Testis (tissue), 3 donors: Measurements from ENCODE around the gene C6orf89. TPM values are rescaled to one million over a fixed set of nuclear protein-coding genes. Genes with fewer than 3 reads are reported as not detected.

ENCODE experiments used
- DNase-seq: peaks from one replicate; pipeline ENCODE4 v3.0.0-alpha.2; 2019
- H3K27ac ChIP-seq, 2 donors: fragments of 200-600 bp; sonication (generic); one replicate each; pipeline ENCODE4 v1.5.1; 2019
- H3K27me3 ChIP-seq: fragments of 200-600 bp; sonication (generic); one replicate; pipeline ENCODE4 v1.5.1; 2019
- H3K36me3 ChIP-seq: fragments of 200-600 bp; sonication (generic); one replicate; pipeline ENCODE4 v1.5.1; 2017; ENCODE audit warnings: low read depth; ENCODE audit errors: missing control alignments
- H3K4me1 ChIP-seq: fragments of 200-600 bp; sonication (generic); one replicate; pipeline ENCODE4 v1.5.1; 2019
- H3K4me3 ChIP-seq, 2 donors: fragments of 200-600 bp; sonication (generic); one replicate each; pipeline ENCODE4 v1.5.1; 2017 to 2019
- H3K9me3 ChIP-seq: fragments of 200-600 bp; sonication (generic); one replicate; pipeline ENCODE4 v1.5.1; 2017
- POLR2A ChIP-seq: fragments of 450-650 bp; IDR thresholded peaks from one replicate; pipeline ENCODE4 v1.6.1; 2017; ENCODE audit warnings: antibody characterized with exemption, mild to moderate bottlenecking, moderate library complexity
- WGBS, 2 donors: methylation state at CpG; one replicate each; pipeline ENCODE4 v1.1.5; 2018; 5-methylcytosine and 5-hydroxymethylcytosine counted together
- intact Hi-C: fragments of 100-400 bp; cut with DNase I; formaldehyde crosslinking; loops from one replicate; pipeline ENCODE4 v1.15.1; 2023; ENCODE audit warnings: low total_unique reads
- polyA plus RNA-seq: library from polyadenylated mRNA; stranded (reverse); fragments of 350-450 nt; fragmentation: Illumina TruSeq; extraction: RNeasy Lipid Tissue Mini Kit (QIAGEN cat#74804); gene quantifications from one replicate; pipeline ENCODE4 v1.2.3, GENCODE V29; 2014; ENCODE audit warnings: low read depth, low replicate concordance; ENCODE audit not compliant: insufficient read depth
- total RNA-seq, 2 donors: library from RNA; depleted of rRNA; stranded (reverse); fragments of >200 nt; gene quantifications; one replicate each; pipeline ENCODE4 v1.2.3, GENCODE V29; 2016
- TF ChIP-seq, protein P1 (sequence below), 3 experiments: fragments of 450-650 bp in 2 of 3; fragments of 200-600 bp in 1 of 3; sonication (generic) in 1 of 3; IDR thresholded peaks; one replicate each; pipeline ENCODE4 v1.5.1; 2016 to 2019; ENCODE audit warnings: antibody characterized with exemption in 3 of 3, mild to moderate bottlenecking in 2 of 3, moderate library complexity in 1 of 3

Gene C6orf89
- total and polyA plus RNA-seq, 3 donors from 2014 or later: 78.9 to 93.6 (median 80.3) TPM

DNA sequence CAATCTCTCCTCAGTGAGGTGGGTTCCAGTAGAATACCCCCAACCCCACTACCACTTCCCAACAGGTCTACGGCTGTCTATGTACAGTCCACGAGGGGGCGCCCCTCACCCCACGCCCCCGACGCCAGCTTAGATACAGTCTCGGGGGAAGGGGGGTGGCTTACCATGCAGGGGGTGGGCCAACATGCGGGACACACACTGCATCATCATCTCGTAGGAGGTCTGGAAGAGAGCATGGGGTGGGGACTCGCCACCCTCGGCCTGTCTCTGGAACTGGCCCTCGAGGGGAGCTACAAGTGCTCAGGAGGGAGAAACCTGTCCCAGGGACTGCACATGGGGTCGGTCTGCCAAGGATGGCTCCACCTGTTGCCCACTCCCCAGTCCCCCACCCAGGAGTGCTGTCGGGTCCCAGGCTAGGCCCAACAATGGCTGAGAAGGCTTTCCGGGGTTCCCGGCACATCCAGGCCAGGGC is 91.8 kb downstream of the C6orf89 start:
- WGBS, 2 donors: 75 to 83% methylated on average over 12 to 16 of the region's 16 CpGs
- H3K4me3 ChIP-seq: no peak overlapping the region
- DNase-seq: no peak
- H3K4me1 ChIP-seq: peaks cover 27% of the 10 kb centered on the region
- no peak for TF ChIP-seq POLR2A
- TF ChIP-seq, protein P1, sequence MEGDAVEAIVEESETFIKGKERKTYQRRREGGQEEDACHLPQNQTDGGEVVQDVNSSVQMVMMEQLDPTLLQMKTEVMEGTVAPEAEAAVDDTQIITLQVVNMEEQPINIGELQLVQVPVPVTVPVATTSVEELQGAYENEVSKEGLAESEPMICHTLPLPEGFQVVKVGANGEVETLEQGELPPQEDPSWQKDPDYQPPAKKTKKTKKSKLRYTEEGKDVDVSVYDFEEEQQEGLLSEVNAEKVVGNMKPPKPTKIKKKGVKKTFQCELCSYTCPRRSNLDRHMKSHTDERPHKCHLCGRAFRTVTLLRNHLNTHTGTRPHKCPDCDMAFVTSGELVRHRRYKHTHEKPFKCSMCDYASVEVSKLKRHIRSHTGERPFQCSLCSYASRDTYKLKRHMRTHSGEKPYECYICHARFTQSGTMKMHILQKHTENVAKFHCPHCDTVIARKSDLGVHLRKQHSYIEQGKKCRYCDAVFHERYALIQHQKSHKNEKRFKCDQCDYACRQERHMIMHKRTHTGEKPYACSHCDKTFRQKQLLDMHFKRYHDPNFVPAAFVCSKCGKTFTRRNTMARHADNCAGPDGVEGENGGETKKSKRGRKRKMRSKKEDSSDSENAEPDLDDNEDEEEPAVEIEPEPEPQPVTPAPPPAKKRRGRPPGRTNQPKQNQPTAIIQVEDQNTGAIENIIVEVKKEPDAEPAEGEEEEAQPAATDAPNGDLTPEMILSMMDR (IDR thresholded peaks at IDR 0.05): peak in 1 of 3 experiments; percentile 21
- H3K27ac ChIP-seq: peak overlapping the region in 1 of 2 donors; percentile 15
- H3K27me3 ChIP-seq: no peaks in the 10 kb centered on the region
- no peaks in the 10 kb centered on the region for H3K9me3 ChIP-seq
- intact Hi-C loops: loop anchor here (5.0 kb wide), 1 partner anchor 210 kb away; no protein-coding TSS in a partner anchor
- H3K36me3 ChIP-seq: no peaks in the 10 kb centered on the region

Other genes with a start within 250 kb of the C6orf89 start
- 100 to 1,000 TPM; 154 TPM for gene CDKN1A, start 207.2 kb upstream of the C6orf89 start, total RNA-seq
- 64.2 TPM for gene CDKN1A, start 207.2 kb upstream of the C6orf89 start, polyA plus RNA-seq
- gene RAB44, start 188.1 kb upstream of the C6orf89 start, total RNA-seq: under 1 TPM; 0.24 to 0.56 TPM
- gene RAB44, start 188.1 kb upstream of the C6orf89 start, polyA plus RNA-seq: 0.09 TPM
- gene CPNE5, start 46.5 kb upstream of the C6orf89 start, total RNA-seq: 100 to 1,000 TPM in 1 of 2 donors, 10 to 100 TPM in 1; 97.8 to 137 TPM
- 44.2 TPM for gene CPNE5, start 46.5 kb upstream of the C6orf89 start, polyA plus RNA-seq
- gene PPIL1, start 11.1 kb upstream of the C6orf89 start, total RNA-seq: 10 to 100 TPM; 35.0 to 39.4 TPM
- gene PPIL1, start 11.1 kb upstream of the C6orf89 start, polyA plus RNA-seq: 41.2 TPM
- 10 to 100 TPM in 1 of 2 donors, 1 to 10 TPM in 1; 9.8 to 24.7 TPM for gene PI16, start 68.8 kb downstream of the C6orf89 start, total RNA-seq
- gene PI16, start 68.8 kb downstream of the C6orf89 start, polyA plus RNA-seq: 79.3 TPM
- gene MTCH1, start 100.2 kb downstream of the C6orf89 start, total RNA-seq: 100 to 1,000 TPM; 227 to 316 TPM
- gene MTCH1, start 100.2 kb downstream of the C6orf89 start, polyA plus RNA-seq: 157 TPM
- gene FGD2, start 119.7 kb downstream of the C6orf89 start, total RNA-seq: 10 to 100 TPM in 1 of 2 donors, 1 to 10 TPM in 1; 7.0 to 16.0 TPM
- 5.8 TPM for gene FGD2, start 119.7 kb downstream of the C6orf89 start, polyA plus RNA-seq